Esophagus mucosa (tissue), 1 donor: ENCODE measurements around the gene PREB. TPM values are rescaled to one million over a fixed set of nuclear protein-coding genes. Genes with fewer than 3 reads are reported as not detected.
"Not testable (repeated sequence)": the region's sequence is repeated elsewhere in the genome, so short reads cannot be mapped to it uniquely, and the experiment has no call there.

Experiments
- ATAC-seq: fragments of 200-7000 bp; cut with Tn5 transposase; one replicate; pipeline ENCODE4 v1.9.1; 2020
- total RNA-seq: library from RNA; stranded (reverse); gene quantifications from one replicate; pipeline ENCODE4 v1.2.4, GENCODE V29; 2023
- donor health status: DM: yes; HTN: yes; CAD: no.

The PREB gene, protein sequence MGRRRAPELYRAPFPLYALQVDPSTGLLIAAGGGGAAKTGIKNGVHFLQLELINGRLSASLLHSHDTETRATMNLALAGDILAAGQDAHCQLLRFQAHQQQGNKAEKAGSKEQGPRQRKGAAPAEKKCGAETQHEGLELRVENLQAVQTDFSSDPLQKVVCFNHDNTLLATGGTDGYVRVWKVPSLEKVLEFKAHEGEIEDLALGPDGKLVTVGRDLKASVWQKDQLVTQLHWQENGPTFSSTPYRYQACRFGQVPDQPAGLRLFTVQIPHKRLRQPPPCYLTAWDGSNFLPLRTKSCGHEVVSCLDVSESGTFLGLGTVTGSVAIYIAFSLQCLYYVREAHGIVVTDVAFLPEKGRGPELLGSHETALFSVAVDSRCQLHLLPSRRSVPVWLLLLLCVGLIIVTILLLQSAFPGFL
- 26.5 TPM for total RNA-seq

DNA sequence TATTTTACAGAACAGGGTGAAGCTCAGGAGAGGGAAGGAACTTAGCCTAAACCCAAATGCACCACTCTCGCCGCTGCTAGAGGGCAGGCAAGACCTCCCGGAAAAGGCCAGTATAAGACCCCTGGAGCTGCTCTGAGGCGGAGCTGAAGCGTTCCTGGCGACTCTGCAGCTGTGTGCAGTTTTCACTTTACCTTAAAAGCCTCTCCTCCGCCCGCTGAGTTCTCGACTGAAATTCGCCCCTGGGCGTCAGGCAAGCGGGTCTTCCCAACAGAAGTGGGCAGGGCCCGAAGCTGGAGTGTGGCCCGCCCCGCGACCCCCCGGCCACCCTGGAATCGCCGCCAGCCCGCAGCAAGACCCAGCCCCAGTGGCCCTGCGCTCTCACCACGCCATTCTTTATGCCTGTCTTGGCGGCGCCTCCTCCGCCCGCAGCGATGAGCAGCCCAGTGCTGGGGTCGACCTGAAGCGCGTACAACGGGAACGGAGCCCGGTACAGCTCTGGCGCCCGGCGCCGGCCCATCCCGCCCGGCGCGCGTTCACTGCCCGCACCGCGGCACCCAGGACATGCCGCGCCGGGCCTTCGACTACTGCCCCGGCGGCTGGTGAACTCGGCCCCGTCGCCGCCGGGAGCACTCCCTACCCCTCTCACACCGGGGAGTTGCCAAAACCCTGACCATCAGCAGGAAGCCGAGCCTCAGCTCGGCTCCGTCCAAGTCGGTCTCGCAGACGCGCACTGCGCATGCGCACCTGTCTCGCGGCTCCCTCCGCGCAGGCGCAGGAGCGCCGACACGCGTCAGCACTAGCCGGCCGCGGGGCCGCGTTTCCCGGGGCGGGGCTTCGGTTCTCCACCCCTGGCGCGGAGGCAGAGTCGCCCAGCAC, at the start of gene PREB:
Gene PREB, minus strand, starts transcription at position 732 of the 876 bp plus-strand sequence. Its CDS starts 215 bp downstream, at position 517.
- ATAC-seq = peak; percentile 94

- ATAC-seq = no peak
These were observed 49.7 kb upstream of the PREB start for GRCh38 chr2:27184115-27184514.

GRCh38 chr2:27182346-27182745, 47.9 kb upstream of the PREB start:
- no peak for ATAC-seq

DNA sequence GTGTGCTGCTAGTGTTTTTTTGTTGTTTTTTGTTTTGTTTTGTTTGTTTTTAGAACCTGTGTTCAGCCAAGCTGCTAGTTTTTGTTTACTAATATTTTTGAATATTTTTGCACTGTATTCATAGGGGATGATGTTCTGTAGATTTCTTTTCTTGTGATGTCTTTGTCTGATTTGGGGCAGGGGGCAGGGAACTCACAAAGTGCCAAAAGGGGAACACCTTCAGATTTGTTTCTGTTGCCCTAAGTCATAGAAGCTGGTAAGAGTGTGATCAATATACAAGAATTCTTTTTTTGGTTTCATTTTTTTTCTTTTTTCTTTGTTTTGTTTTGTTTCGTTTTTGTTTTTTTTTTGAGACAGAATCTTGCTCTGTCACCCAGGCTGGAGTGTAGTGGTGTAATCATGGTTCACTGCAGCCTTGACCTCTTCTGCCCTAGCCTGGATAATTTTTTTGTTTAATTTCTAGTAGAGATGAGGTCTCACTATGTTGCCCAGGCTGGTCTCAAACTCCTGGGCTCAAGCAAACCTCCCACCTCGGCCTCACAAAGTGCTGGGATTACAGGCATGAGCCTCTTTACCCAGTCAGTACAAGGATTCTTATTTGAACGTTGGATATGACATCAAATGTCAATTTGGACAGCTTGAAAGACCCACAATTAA, 45.0 kb upstream of the PREB start:
- ATAC-seq = no peak

DNA sequence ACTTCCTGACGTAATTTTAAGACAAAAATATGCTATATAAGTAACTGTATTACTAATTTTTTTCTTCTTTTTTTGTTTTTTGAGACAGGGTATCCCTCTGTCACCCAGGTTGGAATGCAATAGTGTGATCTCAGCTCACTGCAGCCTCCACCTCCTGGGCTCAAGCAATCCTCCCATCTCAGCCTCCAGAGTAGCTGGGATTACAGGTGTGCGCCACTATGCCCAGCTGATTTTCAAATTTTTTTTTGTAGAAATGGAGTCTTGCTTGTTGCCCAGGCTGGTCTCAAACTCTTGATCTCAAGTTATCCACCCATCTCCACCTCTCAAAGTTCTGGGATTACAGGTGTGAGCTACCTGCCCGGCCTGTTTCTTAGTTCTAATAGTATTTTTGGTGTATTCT, 44.0 kb upstream of the PREB start:
- no peak for ATAC-seq

GRCh38 chr2:27177441-27178351, 43.3 kb upstream of the PREB start:
- ATAC-seq = no peak

DNA sequence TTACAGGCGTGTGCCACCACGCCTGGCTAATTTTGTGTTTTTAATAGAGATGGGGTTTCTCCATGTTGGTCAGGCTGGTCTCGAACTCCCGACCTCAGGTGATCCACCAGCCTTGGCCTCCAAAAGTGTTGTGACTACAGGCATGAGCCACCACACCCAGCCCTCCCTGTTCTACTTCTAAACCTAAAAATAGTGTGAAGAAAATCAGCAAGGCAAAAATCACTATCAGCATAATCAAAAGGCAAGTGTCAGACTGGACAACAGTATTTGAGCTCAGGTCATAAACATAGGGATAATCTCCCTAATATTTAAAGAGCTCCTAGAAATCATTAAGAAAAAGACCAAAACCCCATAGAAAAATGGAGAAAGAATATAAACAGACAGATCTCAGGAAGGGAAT, 41.3 kb upstream of the PREB start:
- ATAC-seq = not testable (repeated sequence)

- ATAC-seq = no peak
These were observed 40.9 kb upstream of the PREB start for GRCh38 chr2:27175330-27175729.

GRCh38 chr2:27174638-27175037, 40.2 kb upstream of the PREB start:
- ATAC-seq = no peak

DNA sequence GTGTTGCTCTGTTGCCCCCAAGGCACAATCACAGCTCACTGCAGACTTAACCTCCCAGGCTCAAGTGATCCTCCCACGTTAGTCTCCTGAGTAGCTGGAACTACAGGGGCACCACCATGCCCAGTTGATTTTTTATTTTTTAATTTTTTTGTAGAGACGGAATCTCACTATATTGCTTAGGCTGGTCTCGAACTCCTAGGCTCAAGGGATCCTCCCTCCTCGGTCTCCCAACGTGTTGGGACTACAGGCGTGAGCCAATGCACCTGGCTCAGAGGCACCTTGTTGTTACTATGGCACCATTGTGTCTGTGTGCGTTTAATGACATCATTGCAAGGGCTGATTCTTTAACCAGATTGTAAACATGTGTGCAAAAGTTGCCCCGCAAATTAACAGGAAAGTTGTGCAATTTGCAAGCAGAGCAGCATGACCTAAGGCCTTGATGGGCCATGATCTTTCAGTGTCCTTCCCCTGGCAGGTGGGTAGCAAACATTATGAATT, 37.0 kb upstream of the PREB start:
- no peak for ATAC-seq

DNA sequence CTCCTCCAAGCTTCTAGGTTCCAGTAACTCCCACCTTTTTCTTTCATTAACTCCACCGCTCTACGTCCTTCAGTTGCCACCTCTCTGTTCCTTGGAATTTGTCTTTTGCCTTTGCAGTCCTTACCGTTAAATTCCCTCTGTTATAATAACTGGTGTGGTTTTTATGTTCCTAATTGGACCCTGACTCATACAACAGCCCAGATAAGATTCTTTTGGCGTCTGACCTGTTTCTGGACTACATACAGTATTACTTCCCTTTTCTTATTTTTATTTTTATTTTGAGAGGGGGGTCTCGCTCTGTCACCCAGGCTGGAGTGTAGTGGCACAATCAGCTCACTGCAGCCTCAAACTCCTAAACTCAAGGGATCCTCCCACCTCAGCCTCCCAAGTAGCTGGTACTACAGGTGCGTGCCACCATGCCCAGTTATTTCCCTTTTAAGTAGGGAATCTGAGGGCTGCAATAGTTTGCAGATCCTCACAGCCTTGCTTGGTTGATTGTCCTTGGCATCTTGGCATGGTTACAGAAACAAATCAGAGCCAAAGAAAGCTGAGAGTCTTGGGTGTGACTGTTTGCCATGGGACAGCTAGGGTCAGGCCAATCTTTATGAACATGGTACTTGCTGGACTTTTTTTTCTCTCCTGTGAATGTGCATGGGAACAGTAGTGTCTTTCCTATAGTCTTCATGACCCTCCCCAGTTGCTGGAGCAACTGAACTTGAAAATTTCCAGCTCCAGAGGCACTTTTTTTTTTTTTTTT, 36.3 kb upstream of the PREB start:
- no peak for ATAC-seq

DNA sequence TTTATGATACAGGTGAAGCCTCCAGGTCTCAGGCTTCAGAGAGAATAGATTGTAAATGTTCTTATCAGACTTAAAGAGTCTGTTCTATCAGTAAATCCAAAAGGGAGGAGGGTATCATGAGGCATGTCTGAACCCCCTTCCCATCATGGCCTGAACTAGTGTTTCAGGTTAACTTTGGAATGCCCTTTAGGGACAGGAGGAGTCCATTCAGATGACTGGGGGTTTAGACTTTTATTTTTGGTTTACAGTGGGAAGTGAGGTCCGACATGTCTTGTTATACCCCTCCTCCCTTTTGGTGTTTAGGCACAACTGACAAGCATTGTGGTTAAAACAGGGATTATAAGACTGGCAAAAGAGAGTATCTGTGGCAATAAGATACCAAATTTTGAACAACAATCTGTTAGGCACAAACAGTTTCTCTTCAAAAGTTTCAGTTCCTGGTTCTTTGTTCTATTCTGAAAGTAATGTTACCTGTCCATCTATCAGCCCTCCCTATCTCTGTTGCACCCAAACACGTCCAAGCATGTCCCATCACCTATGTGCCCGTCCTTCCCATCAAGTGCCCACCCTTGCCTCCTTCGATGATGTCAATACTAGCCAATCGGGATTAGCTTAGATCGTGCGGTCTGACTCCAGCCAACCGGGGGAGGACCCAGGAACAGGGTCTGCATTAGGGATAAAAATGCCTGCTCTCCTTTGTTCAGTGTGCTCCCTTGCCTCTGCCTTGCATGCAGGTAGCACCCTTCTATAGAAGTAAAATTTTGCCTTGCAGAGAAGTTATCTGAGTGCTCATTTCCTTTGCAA, 30.7 kb upstream of the PREB start:
- ATAC-seq = no peak

GRCh38 chr2:27162151-27163121, 28.0 kb upstream of the PREB start:
- ATAC-seq = no peak

DNA sequence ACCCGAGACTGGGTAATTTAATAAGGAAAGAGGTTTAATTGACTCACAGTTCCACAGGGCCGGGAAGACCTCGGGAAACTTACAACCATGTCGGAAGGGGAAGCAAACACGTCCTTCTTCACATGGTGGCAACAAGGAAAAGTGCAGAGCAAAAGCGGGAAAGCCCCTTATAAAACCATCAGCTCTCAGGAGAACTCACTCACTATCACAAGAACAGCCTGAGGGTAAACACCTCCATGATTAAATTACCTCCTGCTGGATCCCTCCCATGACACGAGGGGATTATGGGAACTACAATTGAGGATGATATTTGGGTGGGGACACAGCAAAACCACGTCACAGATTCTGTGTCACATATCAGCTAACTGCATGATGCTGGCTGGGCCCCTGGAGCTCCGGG, 25.8 kb upstream of the PREB start:
- ATAC-seq = no peak

DNA sequence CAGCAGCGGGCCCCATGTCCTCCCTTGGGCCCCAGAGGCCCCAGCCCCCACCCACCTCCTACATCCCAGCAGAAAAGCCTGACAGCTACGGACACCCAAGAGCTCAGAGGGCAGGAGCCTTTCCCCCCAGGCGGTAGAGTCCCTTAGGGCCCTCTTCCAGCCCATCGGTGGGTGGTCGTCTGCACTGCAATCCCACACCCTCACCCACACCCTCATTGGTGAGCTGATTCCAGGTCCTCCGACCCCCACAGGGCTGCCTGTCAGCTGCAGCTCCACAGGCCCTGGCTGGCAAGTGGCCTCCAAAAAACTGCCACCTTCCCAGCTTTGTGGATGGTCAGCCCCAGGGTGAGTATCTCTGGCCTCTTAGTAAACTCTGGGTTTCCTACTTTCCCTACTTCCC, 24.8 kb upstream of the PREB start:
- ATAC-seq = no peak

DNA sequence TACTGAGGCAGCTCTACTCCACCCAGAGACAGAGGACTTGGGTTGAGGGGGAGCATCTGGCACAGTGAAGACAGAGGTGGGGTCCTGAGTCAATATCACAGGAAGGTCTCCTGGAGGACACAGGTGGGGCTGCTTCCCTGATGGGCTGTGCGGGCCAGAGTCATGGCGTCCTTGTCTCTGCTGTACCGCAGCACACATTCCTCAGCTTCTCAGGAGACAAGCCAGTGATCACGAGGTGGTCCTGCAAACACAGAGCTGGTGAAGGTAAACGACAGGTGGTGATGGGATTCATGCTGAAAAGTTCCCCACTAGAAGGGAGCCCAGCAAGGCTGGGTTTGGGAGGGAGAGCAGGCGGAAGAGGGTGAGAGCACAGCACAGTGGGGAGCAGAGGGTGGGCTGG, 24.0 kb upstream of the PREB start:
- ATAC-seq = no peak

GRCh38 chr2:27155069-27155520, 20.7 kb upstream of the PREB start:
- ATAC-seq = peak; percentile 44

DNA sequence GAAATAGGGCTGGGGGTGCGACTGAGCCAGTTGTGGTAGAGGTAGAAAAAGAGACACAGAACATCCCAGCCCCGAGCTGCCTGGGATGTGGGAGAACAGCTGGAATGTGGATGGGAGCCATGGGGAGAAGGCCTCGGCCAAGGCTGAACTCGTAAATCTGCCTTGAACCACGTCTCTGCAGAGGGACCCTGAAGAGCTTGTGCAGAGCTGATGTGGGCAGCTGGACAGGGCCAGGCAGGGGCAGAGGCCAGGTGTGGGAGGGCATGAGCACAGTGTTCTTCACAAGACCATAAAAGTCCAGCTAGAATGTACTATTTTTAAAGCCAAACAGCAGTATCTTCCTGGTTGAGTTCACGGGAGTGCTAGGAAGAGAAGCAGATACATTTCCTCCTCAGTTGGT, 20.1 kb upstream of the PREB start:
- ATAC-seq = no peak
